Panc1 (cell line): ENCODE data around the gene TRAK2.

ENCODE experiments used
- POLR2AphosphoS5 ChIP-seq: IDR thresholded peaks from 2 replicates; pipeline ENCODE4 v1.6.1; 2012; ENCODE audit warnings: mild to moderate bottlenecking, low read depth, low read length, moderate library complexity
- SIN3A ChIP-seq: IDR thresholded peaks from 2 replicates; pipeline ENCODE4 v1.6.1; 2012; ENCODE audit warnings: low read depth, mild to moderate bottlenecking, low read length, moderate library complexity, borderline replicate concordance; ENCODE audit not compliant: insufficient read depth
- TF ChIP-seq, protein P1 (sequence below): fragments of 450-650 bp; IDR thresholded peaks from 2 replicates; pipeline ENCODE4 v1.5.1; 2017; ENCODE audit warnings: mild to moderate bottlenecking

DNA sequence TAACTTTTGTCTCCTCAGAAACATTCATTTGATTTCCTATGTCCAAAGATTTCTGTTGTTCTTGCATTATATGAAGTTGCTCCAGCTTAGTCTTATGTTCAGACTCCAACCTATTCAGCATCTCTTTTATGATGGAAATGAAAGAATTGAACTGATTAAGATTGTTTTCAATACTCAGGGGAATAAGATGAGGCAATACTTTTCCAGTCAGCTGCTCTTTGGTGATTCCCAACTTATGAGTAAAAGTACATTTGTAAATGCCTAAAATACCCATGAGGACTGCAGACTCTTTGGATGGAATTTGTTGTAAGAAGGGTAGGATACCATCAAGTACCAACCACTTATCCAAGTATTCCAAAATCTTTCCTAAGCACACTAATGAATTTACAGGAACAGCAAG, 39.8 kb downstream of the TRAK2 start:
- TF ChIP-seq, protein P1, sequence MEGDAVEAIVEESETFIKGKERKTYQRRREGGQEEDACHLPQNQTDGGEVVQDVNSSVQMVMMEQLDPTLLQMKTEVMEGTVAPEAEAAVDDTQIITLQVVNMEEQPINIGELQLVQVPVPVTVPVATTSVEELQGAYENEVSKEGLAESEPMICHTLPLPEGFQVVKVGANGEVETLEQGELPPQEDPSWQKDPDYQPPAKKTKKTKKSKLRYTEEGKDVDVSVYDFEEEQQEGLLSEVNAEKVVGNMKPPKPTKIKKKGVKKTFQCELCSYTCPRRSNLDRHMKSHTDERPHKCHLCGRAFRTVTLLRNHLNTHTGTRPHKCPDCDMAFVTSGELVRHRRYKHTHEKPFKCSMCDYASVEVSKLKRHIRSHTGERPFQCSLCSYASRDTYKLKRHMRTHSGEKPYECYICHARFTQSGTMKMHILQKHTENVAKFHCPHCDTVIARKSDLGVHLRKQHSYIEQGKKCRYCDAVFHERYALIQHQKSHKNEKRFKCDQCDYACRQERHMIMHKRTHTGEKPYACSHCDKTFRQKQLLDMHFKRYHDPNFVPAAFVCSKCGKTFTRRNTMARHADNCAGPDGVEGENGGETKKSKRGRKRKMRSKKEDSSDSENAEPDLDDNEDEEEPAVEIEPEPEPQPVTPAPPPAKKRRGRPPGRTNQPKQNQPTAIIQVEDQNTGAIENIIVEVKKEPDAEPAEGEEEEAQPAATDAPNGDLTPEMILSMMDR, result no peak
- no peak for TF ChIP-seq SIN3A
- no peak for TF ChIP-seq POLR2AphosphoS5
